ENCODE results near the gene ANXA1.

The ANXA1 gene

DNA sequence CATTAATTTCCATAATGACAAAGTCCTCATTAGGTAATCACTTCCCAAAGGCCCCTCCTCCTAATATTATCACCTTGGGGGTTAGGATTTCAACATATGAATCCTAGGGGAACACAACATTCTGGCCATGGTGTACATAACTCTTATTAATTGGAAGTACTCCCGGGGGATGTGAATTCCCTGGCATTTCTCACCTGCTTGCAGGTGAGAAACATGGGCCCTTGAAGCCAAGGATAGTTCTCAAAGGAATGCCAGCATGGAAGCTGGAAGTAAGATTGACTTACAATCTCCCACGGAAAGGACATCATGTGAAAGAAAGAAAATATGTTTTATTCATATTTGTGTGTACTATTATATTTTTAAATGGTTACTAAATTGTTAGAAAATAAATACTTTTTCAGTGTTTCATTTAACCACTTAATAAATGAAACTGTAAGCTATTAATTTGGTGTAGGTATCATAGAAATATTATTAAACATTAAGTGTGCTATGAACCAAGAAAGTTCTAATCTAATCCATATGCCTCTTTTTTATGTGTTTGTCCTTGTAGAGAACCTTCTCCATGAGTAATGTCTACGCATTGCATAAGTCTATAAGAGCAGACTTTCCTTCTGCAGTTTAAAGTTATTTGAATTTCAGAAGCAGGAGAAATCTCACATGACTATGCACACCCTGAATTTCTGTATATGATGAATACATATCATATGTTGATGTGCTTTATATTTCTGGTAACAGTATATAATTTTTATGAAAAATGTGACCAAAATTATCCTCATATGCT lies 59.4 kb downstream of the ANXA1 start:
- no peak for DNase-seq (ENCODE audit: low read depth)

DNA sequence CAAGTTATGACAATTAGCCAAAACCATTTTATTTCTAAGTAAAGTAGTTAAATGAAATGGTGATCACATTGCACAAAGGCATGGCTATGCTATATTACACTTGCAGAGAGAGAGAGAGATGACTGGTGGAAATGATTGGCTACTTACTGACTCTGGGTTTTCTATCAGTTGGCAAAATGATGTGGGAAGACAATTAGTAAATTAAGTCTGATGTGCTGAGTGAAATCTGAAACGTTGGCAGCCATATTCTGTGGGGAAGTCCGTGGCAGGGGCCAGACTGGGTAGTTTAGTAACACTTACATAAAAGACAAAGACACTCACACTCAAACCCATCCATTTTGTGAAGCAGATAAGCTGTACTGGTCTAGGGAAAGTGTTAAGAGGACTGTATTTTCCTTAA lies 61.6 kb downstream of the ANXA1 start:
- no peak for DNase-seq (ENCODE audit: low read depth)

DNA sequence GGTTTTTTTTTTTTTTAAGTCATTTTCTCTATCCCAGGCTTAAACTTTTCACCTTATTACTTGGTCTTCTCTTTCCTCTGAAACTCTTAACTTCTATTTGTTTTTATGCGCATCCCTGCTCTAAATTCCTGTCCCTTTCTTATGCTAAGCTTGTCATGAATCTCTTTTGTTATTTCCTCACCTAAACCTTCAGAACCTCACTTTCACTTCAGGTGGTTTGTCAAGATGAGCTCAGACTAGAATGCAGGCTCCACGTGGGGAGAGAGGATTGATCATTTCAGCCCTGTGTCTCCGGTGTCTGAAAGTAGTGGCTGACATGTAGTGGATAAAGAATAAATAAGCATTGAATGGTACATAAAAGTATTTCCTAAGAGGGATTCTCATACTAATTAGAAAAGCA lies 63.6 kb downstream of the ANXA1 start:
- DNase-seq (ENCODE audit: low read depth), result no peak

DNA sequence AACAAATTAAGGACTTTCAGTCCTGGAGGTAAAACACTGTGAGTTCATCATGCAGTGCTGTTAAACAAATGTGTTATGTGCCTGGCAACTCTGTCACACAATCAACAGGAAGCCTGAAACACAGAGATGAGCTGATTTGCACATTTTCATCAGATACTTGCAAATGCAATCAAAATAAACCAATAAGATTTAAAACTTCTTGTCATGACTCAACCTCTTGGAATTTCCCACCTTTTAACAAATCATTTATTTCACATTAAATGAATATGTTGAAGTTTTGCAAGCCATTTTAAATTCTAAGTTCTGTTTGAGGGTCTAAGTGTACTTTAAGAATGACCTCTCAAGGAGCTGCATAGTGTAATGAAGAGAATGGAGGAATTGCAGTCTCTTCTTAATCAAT lies 64.4 kb downstream of the ANXA1 start:
- DNase-seq (ENCODE audit: low read depth), result no peak
